GM18868 (cell line): Measurements from ENCODE around the gene AGBL4.
A peak's percentile ranks its signal among the peaks of the same experiment; 100 is the strongest.

Source experiments
- ATAC-seq: cut with Tn5 transposase; IDR thresholded peaks from one replicate; pipeline ENCODE4 v1.9.1; 2021; ENCODE audit warnings: mild to moderate bottlenecking, moderate library complexity; ENCODE audit not compliant: unreplicated experiment

AGBL4 gene

GRCh38 chr1:48784301-48784700 lies 1239.5 kb downstream of the AGBL4 start:
- ATAC-seq = no peak

DNA sequence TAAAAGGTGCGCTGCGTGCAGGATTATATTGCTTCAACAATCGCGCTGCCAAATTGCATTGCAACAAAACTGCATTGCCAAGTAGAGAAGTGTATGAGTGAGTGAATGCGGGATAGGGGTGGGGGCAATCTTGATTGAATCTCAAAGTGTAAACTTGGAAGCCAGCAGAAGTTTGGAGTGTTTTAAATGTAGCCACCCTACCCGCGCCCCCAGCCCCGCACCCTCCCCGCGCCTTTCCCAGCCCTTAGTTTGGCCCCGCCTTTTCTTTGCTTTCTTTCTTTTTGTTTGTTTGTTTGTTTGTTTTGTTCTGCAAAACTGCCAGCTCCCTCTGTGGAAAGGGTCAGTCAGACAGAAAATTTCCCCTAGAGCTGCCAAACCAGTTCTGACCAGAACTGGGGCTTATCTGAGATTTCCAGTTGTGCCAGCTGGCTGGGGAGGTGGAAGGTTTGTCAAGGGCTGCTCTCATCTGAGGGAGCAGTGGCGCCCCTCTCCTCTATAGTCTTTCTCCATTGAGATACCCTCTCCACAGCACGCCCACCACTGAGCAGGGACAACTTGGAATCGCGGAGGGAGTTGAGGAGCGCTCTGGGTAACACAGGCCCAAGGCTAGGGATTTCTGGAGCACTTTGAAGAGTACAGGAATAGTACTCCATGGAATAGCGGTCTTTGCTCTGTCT lies 1246.4 kb downstream of the AGBL4 start:
- no peak for ATAC-seq

GRCh38 chr1:48776393-48777218 lies 1247.1 kb downstream of the AGBL4 start, which contains the start of gene BEND5:
BEND5 (minus strand) TSS chr1:48776891; CDS start chr1:48776831, 60 bp downstream.
- ATAC-seq = no peak

DNA sequence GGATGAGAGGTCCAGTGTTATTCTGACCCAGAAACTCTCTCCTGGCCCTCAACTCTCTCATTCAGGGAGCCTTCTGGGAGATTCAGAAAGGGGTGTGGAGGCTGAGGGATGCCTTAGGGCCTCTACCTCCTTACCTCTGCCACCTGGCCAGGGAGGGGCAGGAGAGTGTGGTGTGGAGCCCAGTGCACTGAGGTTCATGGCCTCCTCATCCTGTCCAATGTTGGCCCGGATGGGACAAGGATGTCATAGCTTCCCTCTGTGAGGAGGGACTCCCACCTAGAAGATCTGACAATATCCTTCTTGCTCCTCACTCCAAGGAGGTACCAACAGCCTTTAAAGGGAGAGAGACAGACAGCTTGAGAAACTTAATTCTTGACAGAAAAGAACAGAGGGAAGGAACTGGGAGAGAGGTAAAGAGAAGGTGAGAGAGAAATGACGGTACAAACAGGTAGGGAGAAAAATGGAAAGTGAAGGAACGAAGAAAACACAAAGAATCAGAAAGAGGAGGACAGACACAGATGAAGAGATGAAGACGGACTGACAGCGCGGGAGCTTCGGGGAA lies 1247.8 kb downstream of the AGBL4 start:
- no peak for ATAC-seq

DNA sequence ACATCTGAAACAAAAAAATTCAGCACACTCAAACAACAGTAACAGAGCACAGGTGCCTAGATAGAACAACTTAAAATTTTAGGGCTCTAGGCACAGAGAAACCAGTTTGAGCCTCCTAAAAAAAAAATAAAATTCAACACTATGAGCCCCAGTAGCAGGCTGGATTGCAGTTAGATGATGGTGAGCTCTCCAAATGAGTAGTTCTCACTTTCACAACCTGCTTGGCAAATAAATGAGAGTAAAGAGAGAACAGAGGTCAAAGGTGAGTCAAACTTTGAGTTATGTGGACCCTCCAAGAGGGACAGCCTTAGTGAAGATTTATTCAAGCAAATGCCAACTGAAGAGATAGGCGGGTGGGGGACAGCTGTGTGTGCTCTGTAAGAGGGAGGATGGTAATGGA lies 1250.6 kb downstream of the AGBL4 start:
- peak; percentile 81 for ATAC-seq

GRCh38 chr1:48772211-48772610 lies 1251.5 kb downstream of the AGBL4 start:
- ATAC-seq = no peak

GRCh38 chr1:48771561-48771960 lies 1252.2 kb downstream of the AGBL4 start:
- ATAC-seq = no peak

- ATAC-seq = no peak
Observed at GRCh38 chr1:48767975-48768510, 1255.7 kb downstream of the AGBL4 start.

DNA sequence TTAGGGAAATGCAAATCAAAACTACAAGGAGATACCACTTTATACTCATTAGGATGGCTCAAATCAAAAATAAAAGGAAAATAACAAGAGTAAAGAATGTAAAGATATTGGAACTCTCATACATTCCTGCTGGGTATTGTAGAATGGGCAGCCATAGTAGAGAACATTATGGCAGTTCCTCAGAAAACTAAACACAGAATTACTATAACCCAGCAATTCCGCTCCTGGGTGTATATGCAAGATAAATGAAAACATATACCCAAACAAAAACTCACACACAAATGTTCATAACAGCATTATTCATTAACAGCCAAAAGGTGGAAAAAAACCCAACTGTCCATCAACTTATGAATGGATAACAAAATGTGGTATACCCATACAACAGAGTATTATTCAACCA lies 1258.4 kb downstream of the AGBL4 start:
- ATAC-seq = no peak

- ATAC-seq = no peak
Observed at GRCh38 chr1:48761986-48762385, 1261.8 kb downstream of the AGBL4 start.

- no peak for ATAC-seq
Observed at GRCh38 chr1:48761411-48761810, 1262.3 kb downstream of the AGBL4 start.

DNA sequence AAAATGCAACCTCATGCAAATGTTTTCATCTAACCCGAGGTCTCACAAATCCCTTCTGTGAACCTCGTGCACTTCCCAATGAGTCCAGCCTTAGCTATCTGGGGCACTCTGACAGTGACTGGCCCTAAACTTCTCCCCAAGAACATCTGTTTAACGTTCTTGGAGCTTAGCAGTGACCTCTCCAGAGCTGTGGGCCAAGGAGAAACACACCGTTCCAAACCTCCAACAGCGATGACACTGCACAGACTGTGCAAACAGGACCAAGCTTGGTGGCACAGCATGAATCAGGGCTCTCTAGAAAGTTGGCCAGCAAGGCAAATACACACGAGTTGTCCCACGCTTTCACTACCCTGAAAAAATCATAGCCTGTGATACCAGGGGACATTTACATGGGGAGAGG lies 1262.9 kb downstream of the AGBL4 start:
- no peak for ATAC-seq

GRCh38 chr1:48758976-48759375 lies 1264.8 kb downstream of the AGBL4 start:
- ATAC-seq = no peak

DNA sequence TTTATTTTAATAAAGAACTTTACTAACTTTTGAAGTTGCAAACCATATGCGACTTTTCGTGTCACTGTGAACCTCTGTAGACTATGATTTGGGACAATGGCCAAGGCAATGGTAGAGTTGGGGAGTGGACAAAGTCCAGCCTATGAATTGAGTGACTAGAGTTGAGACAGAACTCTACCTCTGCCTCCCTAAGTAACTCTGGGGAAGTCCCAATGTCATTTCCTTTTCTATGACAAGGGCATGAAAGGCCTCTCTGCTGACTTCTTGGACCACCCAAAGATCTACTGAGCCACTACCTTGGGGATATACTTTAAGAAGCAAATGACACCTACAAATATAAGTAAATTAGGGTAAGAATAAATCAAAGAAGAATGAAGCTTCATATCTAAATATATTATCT lies 1266.4 kb downstream of the AGBL4 start:
- peak; percentile 47 for ATAC-seq

DNA sequence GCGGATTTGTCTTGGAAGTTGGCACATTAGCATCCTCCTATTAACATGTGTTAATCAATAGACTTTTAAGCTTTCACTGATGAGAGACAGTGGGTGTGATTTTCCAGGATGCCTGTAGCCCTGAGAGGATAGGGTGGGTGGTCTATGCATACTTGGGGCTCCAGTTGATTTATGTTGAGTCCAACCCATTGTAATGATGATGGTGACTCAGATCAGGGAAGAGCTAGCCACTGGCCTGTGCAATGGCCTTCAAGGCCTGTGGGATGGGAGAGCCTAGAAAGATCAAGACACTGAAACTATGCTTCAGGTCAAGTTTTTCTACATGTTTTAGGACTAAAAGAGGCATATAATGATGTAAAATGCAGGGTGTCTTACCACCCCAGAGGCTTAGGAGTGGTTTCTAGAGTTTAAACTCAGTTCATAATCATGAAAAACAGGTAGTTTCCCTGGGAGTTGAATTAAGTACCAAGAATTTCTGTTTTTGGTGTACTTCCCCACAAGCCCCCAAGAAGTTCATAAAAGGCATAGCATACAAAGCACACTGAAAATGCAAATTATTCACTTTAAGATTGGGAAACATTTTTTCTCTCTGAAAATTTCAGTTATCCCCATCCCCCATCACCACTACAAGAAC lies 1267.0 kb downstream of the AGBL4 start:
- ATAC-seq = no peak

GRCh38 chr1:48753293-48753692 lies 1270.5 kb downstream of the AGBL4 start:
- no peak for ATAC-seq

DNA sequence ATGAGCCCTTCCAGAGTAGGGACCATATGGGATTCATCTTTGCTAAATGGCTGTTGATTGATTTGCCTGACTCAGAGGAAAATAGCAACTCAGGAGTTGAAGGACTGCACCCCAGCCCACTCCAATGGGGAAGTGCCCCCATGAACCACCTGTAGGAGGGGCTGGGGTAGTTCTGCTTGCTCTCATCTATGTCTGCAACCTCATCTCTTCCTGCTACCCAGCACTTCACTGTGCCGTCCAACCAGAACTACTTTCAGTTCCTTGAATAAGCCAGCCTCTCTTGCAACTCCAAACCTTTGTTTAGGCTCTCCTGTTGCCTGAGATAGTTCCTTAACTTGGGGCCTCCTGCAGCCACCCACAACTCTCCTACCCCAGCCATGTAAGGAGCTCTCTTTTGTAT lies 1273.6 kb downstream of the AGBL4 start:
- peak; percentile 94 for ATAC-seq

DNA sequence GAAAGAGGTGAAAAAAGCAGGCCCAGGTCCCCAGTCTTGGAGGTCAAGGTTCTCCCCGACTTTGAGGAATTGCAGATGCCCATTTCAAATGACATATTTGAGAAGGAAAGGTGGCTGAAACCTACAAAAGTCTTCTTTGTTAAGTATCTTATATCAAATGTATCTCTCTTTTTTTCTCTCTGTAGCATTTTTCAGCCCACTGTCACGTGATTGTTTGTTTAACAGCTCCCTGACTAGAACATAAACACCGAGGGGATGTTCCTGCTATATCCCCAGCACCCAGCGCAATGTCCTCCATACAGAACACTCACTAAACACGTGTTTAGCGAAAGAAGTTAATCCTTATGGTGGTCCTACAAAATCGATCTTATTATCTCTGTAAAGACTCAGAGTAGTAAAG lies 1274.7 kb downstream of the AGBL4 start:
- no peak for ATAC-seq

DNA sequence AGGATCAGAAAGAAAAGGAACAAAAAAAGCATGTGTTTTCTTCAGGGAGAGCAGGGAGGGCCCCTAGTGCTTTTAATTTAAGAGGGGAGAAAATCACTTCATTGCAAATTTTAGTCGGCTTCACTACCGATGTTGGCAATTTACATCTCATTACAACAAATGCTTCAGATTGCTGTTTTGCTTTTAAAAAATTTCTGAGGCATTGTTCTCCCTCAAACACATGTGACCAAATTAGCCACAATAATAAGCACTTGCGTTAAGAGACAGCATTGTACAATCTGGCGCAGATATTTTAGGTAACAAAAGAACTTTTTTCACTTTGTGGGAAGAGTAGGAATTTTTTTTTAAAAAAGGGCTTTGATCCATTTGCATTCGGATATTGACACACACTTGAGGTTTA lies 1276.8 kb downstream of the AGBL4 start:
- no peak for ATAC-seq

DNA sequence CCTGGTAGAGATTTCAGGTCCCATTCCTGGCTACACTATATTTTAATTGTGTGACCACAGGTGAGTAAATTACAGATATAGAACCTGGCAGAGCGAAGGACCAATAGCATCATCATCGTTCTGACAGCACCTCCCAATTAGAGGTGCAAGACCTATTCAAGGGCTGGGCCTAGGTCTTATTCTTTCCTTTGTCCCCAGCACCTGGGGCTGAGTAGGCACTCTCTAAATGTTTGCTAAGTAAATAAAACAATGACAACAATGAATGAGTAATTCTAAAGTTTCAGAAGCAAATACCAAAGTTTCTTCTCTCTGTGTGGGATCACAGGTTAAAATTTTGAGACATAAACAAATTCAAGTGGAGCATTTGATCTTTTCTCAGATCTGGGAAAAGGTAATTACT lies 1279.7 kb downstream of the AGBL4 start:
- no peak for ATAC-seq

DNA sequence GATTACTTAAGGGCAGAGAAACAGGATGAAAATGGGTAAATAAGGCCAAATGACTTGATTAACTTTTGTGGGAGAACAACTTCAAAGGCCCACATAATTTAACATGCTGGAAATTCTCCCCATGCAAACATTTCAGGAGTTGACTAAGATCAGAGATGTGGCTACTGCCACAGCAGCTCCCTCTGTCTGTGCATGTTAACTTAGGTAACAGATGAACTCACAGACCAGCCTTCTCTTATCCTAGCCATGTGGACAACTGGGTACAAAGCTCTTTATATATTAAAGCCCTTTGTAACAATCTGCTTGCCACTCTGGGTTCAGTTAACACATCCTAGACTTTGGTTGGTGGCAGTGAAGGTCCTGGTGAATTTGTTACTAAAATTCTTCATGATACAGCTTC lies 1280.3 kb downstream of the AGBL4 start:
- no peak for ATAC-seq
